Measurements from ENCODE around the gene APBB2. TPM values are rescaled to one million over a fixed set of nuclear protein-coding genes. Genes with fewer than 3 reads are reported as not detected.

APBB2 gene
- total RNA-seq, 4 donors from 2014 or later = 12.2 to 29.2 (median 20.1) TPM

DNA sequence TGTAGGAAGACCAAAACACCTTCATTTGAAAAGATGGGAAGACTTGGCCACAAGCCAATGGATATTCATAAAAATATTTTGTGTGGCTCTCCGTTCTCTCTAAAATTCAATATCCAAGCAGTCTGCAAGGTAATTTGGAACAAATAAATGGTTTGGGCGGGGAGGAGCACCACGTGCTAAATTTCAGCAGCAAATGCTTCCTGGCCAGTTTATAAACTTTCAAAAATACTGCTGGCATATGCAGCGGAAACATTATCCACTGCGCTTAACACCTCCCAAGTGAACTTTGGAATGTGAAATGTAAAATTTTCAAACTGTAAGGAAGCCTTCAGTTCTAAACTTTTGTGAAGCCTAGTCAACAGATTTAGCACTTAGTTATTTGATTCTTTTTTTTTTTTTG, 273.6 kb downstream of the APBB2 start:
- TF ChIP-seq POLR2A (IDR thresholded peaks at IDR 0.05) = no peak
- no peak for TF ChIP-seq CTCF (IDR thresholded peaks at IDR 0.05)
- Histone ChIP-seq H3K9me3 (no peaks in the 10 kb centered on the region), H3K4me1 (peaks cover 0 to 20% (median 0%) of the 10 kb centered on the region in 3 donors), H3K36me3 (peaks cover 0 to 25% (median 0%) of the 10 kb centered on the region in 3 donors), H3K4me3 (no peak overlapping the region), H3K27me3 (no peaks in the 10 kb centered on the region), H3K27ac (peak overlapping the region in 3 of 4 donors; percentile 5 to 30 (median 23))
- 59 to 65% methylated on average over 5 of the region's 5 CpGs for WGBS, 2 donors
- DNase-seq = no peak
- intact Hi-C loops (cut with DNase I) = no loop called here

DNA sequence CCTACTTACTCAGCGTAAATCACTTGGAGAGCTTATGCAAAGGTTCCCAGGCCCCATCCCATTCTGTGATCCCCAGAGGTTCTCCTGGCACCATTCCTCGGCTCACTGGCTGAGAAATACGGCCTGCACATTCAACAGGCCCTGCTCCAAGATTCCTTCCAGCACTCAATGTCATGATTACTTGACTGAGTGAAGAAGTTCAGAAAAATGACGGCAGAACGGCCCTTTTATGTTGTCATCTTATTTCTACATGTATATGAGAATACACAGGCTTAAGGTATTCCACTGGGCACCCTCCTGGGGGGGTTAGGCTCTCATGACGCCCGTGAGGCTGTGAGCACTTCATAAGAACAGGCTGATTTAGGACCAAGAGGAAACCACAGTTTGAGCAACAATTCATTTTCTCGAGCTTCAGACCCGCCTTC, 274.0 kb downstream of the APBB2 start:
- TF ChIP-seq POLR2A (IDR thresholded peaks at IDR 0.05) = no peak
- TF ChIP-seq CTCF (IDR thresholded peaks at IDR 0.05) = no peak

GRCh38 chr4:40939856-40940255, 274.5 kb downstream of the APBB2 start:
- no peaks in the 10 kb centered on the region for H3K27me3 ChIP-seq
- intact Hi-C loops (cut with DNase I) = no loop called here
- TF ChIP-seq POLR2A (IDR thresholded peaks at IDR 0.05) (no peak), CTCF (IDR thresholded peaks at IDR 0.05) (no peak)
- no peak overlapping the region for H3K4me3 ChIP-seq
- DNase-seq = no peak
- WGBS, 2 donors = 72 to 77% methylated on average over 2 of the region's 2 CpGs
- H3K36me3 ChIP-seq = peaks cover 0 to 26% (median 0%) of the 10 kb centered on the region in 3 donors
- peak overlapping the region in 1 of 4 donors; percentile 30 for H3K27ac ChIP-seq
- peaks cover 0 to 20% (median 0%) of the 10 kb centered on the region in 3 donors for H3K4me1 ChIP-seq
- no peaks in the 10 kb centered on the region for H3K9me3 ChIP-seq

More for the DNA sequence above, 274.0 kb downstream of the APBB2 start:
- Histone ChIP-seq H3K27ac (peak overlapping the region in 3 of 4 donors; percentile 5 to 30 (median 23)), H3K27me3 (no peaks in the 10 kb centered on the region), H3K36me3 (peaks cover 0 to 25% (median 0%) of the 10 kb centered on the region in 3 donors), H3K4me1 (peaks cover 0 to 20% (median 0%) of the 10 kb centered on the region in 3 donors), H3K9me3 (no peaks in the 10 kb centered on the region), H3K4me3 (no peak overlapping the region)
- WGBS, 2 donors = 48 to 75% methylated on average over 8 to 9 of the region's 9 CpGs
- intact Hi-C loops (cut with DNase I) = no loop called here
- no peak for DNase-seq

- intact Hi-C loops (cut with DNase I) = no loop called here
- no peak for TF ChIP-seq CTCF (IDR thresholded peaks at IDR 0.05)
- no peak for TF ChIP-seq POLR2A (IDR thresholded peaks at IDR 0.05)
- no peaks in the 10 kb centered on the region for H3K27me3 ChIP-seq
- no peak overlapping the region for H3K4me3 ChIP-seq
- no peak for DNase-seq
- H3K9me3 ChIP-seq = no peaks in the 10 kb centered on the region
- WGBS, 2 donors = 81% methylated on average over 2 to 5 of the region's 5 CpGs
- peaks cover 0 to 31% (median 0%) of the 10 kb centered on the region in 3 donors for H3K36me3 ChIP-seq
- H3K27ac ChIP-seq = no peak overlapping the region
- peaks cover 0 to 20% (median 0%) of the 10 kb centered on the region in 3 donors for H3K4me1 ChIP-seq
Observed at GRCh38 chr4:40938337-40938736, 276.0 kb downstream of the APBB2 start.

DNA sequence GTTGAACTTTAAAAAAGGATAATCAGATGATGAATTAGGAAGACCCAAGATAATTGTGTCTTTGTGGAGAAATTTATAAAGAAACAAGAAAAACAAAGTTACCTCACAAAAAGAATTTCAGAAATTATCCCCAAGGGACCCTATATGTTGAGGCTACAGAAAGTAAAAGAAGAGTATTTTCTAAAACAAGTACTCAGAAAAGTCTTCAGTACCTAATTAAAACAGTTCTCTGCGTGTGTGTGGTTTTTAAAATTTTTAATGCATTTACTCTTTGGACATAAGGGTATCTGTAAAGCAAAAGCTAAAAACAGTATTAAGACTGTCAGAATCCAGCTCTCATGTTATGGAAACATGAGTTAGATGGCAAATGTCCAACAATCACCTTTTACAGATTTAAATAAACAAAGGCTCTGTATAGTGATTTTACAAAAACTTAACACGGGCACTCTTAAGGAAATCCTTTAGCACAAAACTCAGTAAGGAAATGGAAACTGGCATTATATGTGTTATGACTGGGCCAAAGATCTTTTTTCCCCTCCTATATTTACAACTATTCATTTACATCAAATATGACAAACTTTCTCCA, 277.1 kb downstream of the APBB2 start:
- H3K36me3 ChIP-seq = peaks cover 0 to 29% (median 0%) of the 10 kb centered on the region in 3 donors
- DNase-seq = no peak
- TF ChIP-seq CTCF (IDR thresholded peaks at IDR 0.05) = no peak
- TF ChIP-seq POLR2A (IDR thresholded peaks at IDR 0.05) = no peak
- no peak overlapping the region for H3K4me3 ChIP-seq
- no peak overlapping the region for H3K27ac ChIP-seq
- intact Hi-C loops (cut with DNase I) = no loop called here
- H3K4me1 ChIP-seq = peaks cover 0 to 20% (median 0%) of the 10 kb centered on the region in 3 donors
- H3K9me3 ChIP-seq = no peaks in the 10 kb centered on the region
- 71 to 73% methylated on average over 2 of the region's 2 CpGs for WGBS, 2 donors
- no peaks in the 10 kb centered on the region for H3K27me3 ChIP-seq
